GOT3 (cell line): ENCODE data around the gene NFKBIB.

Experiments used
- DNase-seq: peaks from one replicate; lab custom pipeline; 2025; ENCODE audit warnings: mixed read lengths; lab: John Stamatoyannopoulos, UW

Gene NFKBIB

DNA sequence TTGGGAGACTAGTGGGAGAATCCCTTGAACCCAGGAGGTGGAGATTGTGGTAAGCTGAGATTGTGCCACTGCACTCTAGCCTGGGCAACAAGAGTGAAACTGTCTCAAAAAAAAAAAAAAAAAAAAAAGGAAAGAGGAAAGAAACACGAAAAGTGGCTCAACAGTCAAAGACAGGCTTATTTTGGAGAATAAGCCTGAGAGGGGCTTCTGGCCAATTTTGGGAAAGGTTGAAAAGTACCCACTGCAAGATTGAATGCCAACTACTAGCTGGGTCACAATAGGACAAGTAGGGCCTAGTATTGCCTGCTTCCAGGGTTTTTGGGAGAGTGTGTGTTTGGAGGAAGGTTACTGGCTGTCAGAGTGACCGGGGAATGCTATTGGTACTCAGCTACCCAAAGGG is 58.5 kb downstream of the NFKBIB start:
- no peak for DNase-seq
